GM19467 (cell line): ENCODE data around the gene PI16.
"Not testable (repeated sequence)": the region's sequence is repeated elsewhere in the genome, so short reads cannot be mapped to it uniquely, and the experiment has no call there.

Experiments used
- ATAC-seq: cut with Tn5 transposase; IDR thresholded peaks from one replicate; pipeline ENCODE4 v1.9.1; 2021; ENCODE audit warnings: mild to moderate bottlenecking, moderate library complexity; ENCODE audit not compliant: unreplicated experiment

The PI16 gene

DNA sequence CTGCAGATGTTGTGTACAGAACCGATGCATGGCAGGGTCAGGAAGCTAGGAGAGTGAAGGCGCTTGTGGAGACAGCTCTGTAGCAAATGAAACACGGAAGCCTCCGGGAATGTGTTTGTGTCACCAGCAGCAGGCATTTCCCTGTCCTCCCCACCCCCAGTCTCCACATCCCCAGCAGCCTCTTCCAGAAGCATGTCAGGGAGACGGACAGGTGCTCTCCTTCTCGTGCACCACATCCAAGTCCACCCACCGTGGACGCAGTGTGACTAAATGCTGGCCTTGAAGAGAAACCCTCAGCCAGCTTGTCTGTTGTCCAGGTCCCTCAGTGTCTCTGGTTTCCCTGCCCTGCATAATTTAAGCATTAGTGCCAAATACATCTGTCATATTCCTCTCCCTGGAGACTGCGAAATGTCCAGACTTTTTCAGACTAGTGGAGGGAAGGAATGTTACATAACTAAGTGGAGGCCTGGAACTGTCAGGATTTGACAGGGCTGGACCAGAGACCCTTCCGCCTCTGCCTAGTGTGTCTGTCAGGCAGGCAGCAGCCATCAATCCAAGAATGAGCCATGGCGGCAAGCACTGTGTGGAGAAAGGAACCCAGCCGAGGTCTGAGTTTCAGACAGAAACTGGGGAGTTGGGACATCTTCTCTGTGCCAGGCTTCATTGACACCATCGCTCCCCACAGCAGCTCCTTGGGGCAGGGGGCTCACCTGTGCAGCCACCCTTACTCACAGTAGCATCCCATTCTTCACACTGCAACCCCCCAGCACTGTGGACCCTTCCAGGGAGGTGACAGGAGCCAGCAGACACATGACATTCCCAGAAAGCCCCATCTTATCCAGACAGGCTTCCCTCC lies 26.6 kb upstream of the PI16 start:
- ATAC-seq = no peak

DNA sequence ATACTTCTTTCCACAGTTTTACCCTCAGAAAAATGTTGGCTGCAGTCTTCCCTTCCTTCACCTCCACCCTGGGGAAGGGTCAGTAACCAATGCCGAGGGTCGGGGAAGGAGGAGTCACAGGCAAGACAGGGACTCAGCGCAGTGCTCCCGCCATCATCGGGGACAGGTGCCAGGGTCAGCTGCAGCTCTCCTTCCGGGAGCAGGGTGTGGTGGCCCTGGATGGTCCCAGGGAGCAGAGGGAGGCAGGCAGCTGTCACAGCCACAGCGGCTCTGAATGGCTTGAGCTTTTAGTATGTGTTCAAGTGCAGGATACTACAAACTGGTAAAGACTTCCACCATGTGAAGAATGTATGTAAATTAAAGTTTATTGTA lies 26.0 kb upstream of the PI16 start:
- ATAC-seq = no peak

DNA sequence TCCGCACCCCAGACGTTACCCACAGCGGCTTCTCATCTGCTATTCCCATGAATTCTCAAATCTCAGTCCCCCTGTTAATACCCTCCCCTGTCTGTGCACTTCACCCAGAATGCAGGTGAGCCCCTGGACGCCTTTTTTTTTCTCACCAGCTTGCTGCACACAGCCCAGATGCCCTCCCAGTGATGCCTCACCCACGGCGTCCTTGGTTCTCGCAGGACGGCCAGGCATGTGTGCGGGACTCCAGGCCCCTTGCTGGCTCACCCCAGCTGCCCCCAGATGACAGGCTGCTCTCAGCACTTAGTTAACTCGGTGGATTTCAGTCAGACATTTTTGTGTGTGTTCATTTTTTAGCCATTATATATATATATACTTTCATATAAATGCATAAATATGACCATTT lies 25.4 kb upstream of the PI16 start:
- ATAC-seq = no peak

DNA sequence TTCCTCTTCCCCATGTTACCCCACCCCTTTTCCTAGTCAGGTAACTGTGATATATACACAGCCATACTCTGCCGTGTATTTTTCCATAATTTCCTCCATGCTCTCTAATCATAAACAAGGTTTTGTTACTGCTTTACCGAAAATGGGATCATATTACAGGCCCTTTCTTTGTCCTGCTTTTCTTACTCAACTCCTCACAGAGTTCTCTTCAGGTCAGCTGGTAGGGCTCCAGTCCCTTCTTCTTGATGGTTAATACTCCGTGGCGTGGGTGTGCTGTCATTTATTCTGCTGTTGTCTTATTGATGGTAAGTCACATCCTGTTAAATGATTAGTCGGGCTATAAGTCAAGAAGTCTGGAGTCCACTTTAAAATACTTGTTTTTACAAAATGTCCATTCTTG lies 24.9 kb upstream of the PI16 start:
- ATAC-seq = no peak

DNA sequence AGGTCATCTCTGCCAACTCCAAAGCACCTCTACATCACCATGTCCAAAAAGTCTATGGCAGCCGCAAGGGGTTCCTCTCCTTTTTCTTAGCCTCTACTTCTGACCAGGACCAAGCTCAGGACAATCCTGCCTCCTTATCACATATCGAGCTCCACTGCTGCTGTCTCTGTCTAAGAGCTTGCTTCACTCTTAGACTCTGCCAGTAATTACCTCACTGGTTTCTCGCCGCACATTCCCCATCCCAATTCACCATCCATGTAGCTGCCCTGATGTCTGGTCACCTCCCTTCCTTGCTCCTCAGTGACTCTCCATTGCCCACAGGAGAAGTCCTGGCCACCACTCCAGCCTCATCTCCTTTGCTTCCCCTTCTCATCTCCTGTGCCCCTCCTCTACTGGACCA lies 24.1 kb upstream of the PI16 start:
- ATAC-seq = no peak

DNA sequence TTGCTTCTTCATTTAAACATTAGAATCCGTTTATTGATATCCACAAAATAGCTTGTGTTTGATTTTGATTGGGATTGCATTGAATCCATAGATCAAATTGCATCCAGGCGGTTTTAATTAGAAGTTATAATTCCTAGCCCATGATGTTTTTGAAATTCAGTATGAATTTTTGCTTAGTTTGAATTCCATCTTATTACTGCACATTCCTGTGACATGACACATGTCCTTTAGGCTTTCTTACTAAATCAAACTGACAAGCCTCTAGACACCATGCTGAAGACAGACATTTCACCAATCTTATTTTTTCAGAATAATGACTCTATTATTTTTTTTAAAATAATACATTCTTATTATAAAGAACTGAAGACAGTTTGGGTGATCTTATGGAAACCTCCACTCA lies 21.4 kb upstream of the PI16 start:
- ATAC-seq = no peak

DNA sequence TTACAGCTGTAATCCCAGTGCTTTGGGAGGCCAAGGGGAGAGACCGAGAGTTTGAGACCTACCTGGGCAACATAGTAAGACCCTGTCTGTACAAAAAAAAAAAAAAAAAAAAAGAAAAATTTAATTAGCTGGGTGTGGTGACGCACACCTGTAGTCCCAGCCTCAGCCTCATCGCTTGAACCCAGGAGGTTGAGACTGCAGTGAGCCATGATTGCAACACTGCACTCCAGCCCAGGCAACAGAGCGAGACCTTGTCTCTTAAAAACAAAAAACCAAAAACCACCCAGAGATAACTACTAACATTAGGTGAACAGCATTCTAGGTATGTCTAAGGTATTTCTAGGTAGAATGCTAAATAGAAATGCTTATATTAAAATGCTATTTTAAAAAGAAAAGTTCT lies 21.0 kb upstream of the PI16 start:
- no peak for ATAC-seq

DNA sequence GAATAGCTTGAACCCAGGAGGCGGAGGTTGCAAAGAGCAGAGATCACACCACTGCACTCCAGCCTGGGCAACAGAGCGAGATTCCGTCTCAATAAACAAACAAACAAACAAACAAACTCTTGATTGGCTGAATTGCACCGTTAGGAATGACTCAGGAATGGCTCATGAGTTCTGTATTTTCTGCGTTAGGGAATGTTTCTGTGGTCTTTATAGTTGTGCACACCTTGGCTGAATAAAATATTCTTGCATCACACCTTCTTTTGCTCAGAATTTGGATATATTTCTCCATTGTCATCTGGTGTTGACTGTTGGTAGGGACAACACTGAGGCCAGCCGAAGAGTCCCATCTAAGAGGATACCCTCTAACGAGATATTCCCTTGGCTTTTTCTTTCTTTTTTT lies 19.6 kb upstream of the PI16 start:
- no peak for ATAC-seq

DNA sequence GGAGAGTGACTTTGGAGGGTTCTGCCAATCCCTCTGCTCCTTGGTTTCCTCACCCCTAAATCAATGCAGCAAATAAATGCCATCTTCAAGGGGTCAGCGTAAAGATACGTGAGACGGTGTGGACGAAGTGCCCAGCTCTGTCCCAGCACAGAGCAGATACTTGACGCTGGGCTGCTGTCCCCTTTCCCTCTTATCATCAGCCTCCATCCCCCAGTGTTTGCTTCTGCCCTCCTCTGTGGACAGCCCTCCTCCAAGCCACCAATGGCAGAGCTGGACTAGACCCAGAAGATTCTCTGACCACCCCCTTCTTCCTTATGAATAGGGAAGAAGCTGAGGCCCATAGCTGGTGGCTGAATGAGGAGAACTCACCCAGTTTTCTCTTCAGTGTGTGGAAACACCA lies 17.7 kb upstream of the PI16 start:
- no peak for ATAC-seq

DNA sequence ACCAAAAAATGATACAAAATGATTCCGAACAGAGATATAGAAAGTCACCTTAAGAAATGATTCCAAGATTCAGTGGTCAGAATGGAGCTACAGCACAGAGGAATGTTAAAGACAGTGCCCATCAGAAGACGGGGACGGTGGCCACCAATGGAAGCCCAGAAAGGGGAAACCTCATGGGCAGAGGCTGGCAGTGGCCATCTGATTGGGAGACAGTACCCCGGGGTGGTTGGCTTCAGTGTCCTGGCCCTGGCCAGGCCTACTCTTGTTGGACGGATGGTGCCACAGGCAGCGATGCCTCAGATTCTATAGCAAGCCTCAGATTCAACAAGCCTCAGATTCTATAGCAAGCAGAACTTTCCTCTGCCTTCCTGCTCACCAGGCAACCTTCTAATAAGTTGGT lies 16.6 kb upstream of the PI16 start:
- ATAC-seq = no peak

DNA sequence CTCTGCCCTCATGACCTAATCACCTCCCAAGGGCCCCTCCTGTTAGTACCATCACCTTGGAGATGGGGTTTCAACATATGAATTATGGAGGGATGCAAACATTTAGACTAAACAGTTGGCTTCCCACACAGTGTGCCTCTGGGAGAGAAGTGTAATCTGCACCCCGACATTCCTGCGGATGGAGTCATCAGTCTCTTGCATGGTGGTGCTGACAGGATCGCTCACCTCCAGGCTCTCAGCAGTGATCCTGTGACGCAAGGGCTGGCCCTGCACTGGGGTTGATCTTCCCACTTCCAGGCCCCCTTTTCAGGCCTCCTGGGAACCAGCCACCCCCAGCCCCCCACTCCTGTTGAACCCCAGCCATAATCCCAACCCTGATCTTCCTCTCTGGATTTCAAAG lies 16.0 kb upstream of the PI16 start:
- no peak for ATAC-seq

DNA sequence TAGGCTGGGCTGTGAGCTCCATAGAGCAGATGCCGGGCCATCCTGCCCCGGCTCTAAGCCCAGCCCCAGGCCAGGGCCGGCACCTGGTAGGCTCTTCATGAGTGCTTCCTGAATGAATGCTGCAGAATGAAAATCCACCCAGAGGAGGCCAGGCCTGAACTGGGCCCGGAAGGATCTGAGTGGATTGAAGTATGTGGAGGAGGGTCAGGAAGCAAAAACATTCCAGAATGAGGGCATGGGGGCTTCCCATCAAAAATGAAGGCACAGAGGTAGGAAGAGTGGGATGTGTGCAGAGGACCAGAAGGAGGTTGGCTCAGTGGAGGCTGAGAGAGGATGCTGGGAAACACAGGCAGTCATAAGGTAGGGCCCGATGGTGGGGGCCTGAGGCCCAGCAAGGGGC lies 15.5 kb upstream of the PI16 start:
- ATAC-seq = not testable (repeated sequence)

DNA sequence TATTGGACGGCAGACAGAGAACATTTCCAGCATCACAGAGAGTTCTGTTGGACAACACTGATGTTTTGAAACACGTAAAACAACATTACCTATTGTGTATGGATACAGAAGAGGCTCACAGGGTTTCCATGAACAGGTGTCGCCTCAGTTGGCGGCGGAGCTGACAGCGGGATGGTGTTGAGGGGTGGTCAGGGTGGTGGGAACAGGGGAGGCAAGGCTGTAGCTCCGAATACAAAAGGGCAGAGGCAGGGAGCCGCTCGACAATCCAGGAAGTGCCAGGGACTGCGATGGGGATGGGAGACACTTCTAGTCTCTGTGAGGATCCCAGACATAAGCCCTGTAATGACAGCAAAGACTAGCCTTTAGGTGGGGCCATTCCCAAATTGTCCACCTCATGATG lies 14.5 kb upstream of the PI16 start:
- no peak for ATAC-seq

DNA sequence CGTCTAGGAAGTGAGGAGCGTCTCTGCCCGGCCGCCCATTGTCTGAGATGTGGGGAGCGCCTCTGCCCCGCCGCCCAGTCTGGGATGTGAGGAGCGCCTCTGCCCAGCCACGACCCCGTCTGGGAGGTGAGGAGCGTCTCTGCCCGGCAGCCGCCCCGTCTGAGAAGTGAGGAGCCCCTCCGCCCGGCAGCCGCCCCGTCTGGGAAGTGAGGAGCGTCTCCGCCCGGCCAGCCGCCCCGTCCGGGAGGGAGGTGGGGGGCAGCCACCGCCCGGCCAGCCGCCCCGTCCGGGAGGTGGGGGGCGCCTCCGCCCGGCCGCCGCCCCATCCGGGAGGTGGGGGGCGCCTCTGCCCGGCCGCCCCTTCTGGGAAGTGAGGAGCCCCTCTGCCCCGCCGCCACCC lies 13.0 kb upstream of the PI16 start:
- not testable (repeated sequence) for ATAC-seq

DNA sequence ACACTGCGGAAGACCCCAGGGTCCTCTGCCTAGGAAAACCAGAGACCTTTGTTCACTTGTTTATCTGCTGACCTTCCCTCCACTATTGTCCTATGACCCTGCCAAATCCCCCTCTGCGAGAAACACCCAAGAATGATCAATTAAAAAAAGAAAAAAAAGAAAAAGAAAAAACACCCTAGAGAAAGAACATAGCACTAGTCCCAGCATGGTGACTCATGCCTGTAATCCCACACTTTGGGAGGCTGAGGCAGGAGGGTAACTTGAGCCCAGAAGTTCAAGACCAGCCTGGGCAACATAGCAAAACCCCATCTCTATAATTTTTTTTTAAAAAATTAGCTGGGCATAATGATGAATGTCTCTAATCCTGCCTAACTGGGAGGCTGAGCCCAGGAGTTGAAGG lies 12.2 kb upstream of the PI16 start:
- not testable (repeated sequence) for ATAC-seq

DNA sequence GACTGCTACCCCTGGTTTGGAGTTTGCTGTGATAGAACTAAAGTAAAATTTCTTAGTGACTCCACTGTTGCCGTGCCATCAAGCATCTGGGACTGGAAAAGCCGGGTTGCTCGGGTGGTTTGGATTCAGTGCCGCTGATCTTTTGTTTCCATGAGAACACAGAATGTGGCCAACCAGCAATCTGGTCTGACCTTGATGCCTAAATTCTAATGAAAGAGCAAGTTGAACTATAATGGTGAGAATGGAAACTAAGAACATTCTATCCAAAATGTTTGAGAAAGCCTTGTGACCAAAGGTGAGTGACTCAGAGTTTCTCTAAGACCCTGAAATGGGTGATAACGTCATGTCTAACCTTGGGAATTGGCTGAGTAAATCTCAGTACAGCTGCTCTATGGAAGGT lies 9.9 kb upstream of the PI16 start:
- no peak for ATAC-seq

DNA sequence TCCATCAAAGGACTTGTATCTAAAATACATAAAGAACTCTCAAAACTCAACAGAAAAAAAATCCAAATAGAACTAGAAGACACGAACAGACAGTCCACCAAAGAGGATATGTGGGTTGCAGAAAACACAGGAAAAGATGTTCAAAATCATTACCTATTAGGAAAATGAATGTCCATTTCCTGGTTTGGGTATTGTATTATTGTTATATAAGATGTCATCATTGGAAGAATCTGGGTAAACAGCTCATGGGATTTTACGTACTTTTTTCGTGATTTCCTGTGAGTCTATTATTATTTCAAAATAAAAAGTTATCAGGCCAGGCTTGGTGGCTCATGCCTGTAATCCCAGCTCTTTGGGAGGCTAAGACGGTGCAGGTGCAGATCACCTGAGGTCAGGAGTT lies 9.2 kb upstream of the PI16 start:
- ATAC-seq = no peak

DNA sequence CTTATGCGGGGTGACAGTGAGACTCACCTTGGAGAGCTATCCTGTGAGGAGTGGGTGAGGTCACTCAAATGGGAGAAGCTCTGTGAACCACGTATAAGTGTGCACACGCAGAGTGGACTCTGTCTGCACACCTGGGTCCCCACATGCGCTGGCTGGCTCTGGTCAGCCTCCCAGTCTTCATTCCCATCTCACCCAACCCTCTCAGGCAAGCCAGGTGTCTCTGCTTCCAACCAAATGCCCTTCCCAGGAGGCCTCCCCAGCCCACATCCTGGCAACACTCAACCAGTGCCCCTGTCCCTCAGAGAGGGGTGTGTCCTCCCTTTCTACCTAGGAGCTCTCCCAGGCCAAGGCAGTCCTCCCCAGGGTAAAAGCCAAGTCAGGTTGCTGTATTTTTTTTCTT lies 8.0 kb upstream of the PI16 start:
- no peak for ATAC-seq

DNA sequence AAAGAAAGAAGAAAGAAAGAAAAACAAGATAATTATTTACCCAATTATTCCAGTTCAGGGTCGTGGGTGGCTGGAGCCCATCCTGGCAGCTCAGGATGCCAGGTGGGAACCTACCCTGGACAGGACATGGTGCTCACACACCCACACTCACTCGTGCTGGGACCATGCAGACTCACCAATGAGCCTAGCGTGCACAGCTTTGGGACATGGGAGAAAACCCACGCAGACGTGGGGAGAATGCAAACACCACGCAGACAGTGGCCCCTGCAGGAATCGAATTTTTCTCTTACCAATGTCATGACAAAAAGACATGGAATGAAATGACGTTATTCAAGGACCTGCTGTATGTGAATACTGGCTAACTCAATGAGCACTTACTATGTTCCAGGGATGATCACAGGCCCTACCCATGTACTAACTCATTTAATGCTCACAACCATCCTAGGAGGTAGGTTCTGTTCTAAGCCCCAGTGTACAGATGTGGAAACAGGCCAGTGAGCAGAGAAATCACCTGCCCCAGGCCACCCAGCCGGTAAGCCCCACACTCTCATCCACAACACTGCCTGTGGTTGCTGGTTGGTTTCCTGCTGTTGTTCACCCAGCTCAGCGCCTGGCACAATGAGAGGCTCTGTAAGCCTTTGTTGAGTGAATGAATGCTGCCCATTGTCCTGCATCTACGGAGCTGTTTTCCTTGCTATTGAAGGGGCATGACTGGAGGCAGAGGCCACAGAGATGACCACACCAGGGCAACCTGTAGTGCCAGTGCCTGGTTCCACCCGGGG lies 6.8 kb upstream of the PI16 start:
- no peak for ATAC-seq

DNA sequence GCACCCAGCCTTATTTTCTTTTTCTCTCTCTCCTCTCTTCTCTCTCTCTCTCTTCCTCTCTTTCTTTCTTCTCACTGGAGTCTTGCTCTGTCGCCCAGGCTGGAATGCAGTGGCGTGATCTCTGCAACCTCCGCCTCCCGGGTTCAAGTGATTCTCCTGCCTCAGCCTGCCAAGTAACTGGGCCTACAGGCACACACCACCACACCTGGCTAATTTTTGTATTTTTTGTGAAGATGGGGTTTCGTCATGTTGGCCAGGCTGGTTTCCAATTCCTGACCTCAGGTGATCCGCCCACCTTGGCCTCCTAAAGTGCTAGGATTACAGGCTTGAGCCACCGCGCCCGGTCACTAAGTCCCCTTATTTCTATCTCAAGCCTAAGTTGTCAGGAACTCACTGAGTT lies 5.5 kb upstream of the PI16 start:
- not testable (repeated sequence) for ATAC-seq

DNA sequence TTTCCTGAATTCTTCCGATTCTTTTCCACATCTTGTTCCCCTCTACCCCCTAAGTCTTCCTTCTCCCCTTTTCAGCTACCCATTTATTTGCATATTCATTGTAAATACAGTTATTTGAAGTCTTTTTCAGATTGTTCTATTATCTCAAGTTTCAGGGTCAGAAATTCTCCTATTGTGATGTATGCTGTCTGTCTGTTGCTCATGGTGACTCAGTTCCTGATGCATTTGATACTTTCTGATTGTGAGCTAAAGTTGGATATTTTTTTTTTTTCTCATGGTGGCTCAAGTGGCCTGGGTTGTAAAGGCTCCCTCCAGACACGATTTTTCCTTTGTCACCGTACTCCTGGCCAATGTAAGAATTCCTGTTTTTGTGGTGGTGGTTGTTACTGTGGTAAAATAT lies 4.9 kb upstream of the PI16 start:
- ATAC-seq = no peak

DNA sequence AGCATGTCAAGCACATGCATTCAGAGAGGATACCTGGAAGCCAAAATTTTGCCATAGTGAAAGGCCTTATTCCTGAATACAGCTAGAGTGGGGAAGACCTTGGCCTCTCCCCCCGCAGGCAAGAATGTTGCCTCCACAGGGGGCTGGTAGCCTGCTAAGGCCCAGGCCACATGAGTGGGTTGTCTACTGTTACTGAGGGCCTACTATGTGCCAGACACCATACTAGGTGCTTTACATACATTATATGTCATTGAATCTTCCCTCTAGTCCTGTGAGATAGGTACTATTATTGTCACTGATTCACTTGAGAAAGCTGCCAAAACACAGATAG lies 642 bp upstream of the PI16 start:
- ATAC-seq = no peak

DNA sequence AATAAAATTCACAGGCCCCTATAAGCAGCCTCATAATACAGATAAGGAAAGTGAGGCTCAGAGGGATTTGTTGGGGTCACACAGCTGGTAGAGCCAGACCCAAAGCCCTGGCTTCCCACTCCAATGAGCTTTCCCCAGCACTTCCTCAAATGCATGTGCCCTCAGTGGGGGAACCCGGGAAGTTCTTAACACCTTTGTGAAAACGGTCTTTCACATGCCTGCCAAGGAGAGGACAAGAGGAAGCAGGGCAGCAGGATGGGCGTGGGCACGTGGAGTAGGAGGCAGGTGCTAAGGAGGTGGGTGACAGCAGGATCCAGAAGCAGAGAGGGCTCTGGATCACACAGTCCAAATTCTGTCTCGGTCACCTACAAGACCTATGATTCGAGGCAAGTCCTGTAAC lies 598 bp downstream of the PI16 start:
- no peak for ATAC-seq
